Spleen (tissue), 7 donors: Measurements from ENCODE around the gene PDGFD.

Experiments
- POLR2A ChIP-seq, 3 donors: fragments of 450-650 bp; IDR thresholded peaks; one replicate each; pipeline ENCODE4 v1.5.1; 2017; ENCODE audit warnings: antibody characterized with exemption in 3 of 3, mild to moderate bottlenecking in 1 of 3
- TF ChIP-seq, protein P1 (sequence below), 11 experiments: fragments of 200-600 bp in 7 of 11; fragments of 450-650 bp in 4 of 11; sonication (generic) in 4 of 11; IDR thresholded peaks in 8 of 11; conservative IDR thresholded peaks in 3 of 11; 1 replicate in 7 of 11; 2 replicates in 4 of 11; pipeline versions ENCODE4 v1.4.0 to v1.8.0; 2016 to 2021; ENCODE audit warnings: antibody characterized with exemption in 11 of 11, inconsistent platforms in 4 of 11, mild to moderate bottlenecking in 1 of 11
- donor health status: DM: no; HTN: no; CAD: no; lungs with moderate emphysema.
- donor health status: DM: no; HTN: no; CAD: no.
- donor health status: DM: no; HTN: no; CAD: no.

DNA sequence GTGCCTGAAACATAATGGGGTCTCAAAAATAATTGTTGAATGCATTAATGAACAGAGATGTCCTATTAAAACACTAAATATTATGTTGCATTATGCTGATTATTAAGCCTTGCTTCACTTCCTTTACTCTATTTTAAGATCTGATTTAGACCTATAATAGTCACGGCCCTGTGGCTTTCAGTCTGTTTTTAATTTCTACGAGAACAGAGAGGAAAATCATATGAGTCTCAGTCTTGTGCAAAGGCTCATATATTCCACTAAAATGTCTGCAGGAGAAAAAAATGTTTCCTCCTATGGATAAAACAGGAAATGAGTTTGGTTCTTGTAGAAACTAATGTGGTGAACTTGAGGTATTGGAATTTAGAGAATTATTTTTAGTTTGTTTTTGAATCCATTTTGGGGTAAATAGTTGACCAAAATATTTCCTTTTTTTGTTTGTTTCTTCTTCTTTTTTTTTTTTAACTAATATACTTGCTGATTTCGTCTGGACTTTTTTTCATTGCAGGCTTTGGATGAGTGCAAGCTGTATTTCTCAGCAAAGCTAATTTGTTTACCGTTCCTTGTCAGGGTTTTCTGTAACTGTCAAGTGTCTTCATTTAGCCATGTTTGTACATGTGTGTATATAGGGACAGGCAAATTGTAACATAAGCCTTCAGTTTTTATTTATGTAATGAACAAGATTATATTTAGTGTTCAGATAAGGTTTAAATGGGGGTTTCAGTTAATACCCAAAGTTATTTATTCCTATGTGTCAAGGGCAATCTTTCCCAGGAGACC lies 266.6 kb downstream of the PDGFD start:
- TF ChIP-seq, protein P1, sequence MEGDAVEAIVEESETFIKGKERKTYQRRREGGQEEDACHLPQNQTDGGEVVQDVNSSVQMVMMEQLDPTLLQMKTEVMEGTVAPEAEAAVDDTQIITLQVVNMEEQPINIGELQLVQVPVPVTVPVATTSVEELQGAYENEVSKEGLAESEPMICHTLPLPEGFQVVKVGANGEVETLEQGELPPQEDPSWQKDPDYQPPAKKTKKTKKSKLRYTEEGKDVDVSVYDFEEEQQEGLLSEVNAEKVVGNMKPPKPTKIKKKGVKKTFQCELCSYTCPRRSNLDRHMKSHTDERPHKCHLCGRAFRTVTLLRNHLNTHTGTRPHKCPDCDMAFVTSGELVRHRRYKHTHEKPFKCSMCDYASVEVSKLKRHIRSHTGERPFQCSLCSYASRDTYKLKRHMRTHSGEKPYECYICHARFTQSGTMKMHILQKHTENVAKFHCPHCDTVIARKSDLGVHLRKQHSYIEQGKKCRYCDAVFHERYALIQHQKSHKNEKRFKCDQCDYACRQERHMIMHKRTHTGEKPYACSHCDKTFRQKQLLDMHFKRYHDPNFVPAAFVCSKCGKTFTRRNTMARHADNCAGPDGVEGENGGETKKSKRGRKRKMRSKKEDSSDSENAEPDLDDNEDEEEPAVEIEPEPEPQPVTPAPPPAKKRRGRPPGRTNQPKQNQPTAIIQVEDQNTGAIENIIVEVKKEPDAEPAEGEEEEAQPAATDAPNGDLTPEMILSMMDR (IDR thresholded peaks at IDR 0.05 in 8 of 11, conservative IDR thresholded peaks at IDR 0.05 in 3 of 11), result no peak
- no peak for TF ChIP-seq POLR2A (IDR thresholded peaks at IDR 0.05)
